Measurements from ENCODE around the gene VMO1. TPM values are rescaled to one million over a fixed set of nuclear protein-coding genes. Genes with fewer than 3 reads are reported as not detected.

Gene VMO1
- total RNA-seq, 1 donor from 2014 or later: 0.75 TPM

DNA sequence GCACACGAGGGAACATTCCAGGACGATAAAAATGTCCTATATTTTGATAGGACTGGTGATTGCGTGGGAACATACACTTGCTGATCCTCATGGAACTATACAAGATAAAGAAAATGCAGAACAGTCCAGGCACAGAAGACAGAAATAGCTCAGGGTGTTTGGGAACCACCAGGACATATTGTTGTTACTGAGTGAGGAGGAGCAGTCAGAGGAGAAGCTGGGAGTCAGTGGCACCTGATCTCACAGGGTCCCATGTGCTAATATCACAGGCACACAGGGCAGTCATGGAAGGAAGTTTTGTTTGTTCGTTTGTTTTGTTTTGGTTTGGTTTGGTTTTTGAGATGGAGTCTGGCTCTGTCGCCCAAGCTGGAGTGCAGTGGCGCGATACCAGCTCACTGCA lies 26.5 kb upstream of the VMO1 start:
- Histone ChIP-seq H3K36me3 (ENCODE audit: insufficient read depth, low read length) (peaks cover 5% of the 10 kb centered on the region), H3K27me3 (ENCODE audit: insufficient read depth, low read length) (no peaks in the 10 kb centered on the region), H3K4me3 (ENCODE audit: insufficient read depth, low read depth, low read length) (no peak overlapping the region), H3K4me1 (ENCODE audit: insufficient read depth, low read length) (peaks cover 7% of the 10 kb centered on the region), H2AFZ (ENCODE audit: low read depth, low read length) (no peak overlapping the region), H3K4me2 (ENCODE audit: low read length) (no peak overlapping the region), H3K27ac (ENCODE audit: low read depth, low read length) (no peak overlapping the region), H3K79me2 (ENCODE audit: insufficient read depth, low read length) (no peaks in the 10 kb centered on the region), H3K9ac (ENCODE audit: low read length) (no peak overlapping the region), H3K9me3 (ENCODE audit: insufficient read depth, low read depth, low read length) (no peaks in the 10 kb centered on the region), H4K20me1 (ENCODE audit: insufficient read depth, low read length) (peaks cover 25% of the 10 kb centered on the region)
- Mint-ChIP-seq H3K27ac (ENCODE audit: unreplicated experiment) (no peak overlapping the region), H3K36me3 (ENCODE audit: low read depth, unreplicated experiment) (peaks cover 29% of the 10 kb centered on the region), H3K9me3 (ENCODE audit: unreplicated experiment) (peaks cover 2% of the 10 kb centered on the region), H3K27me3 (ENCODE audit: low read depth, unreplicated experiment) (no peaks in the 10 kb centered on the region), H3K4me3 (ENCODE audit: unreplicated experiment) (no peak overlapping the region), H3K4me1 (ENCODE audit: low read depth, unreplicated experiment) (no peaks in the 10 kb centered on the region)
- DNase-seq (ENCODE audit: low read depth) (no peak), FAIRE-seq (no peak)
- TF ChIP-seq EZH2 (IDR thresholded peaks at IDR 0.05; ENCODE audit: insufficient read depth, low read length): no peak
- TF ChIP-seq, protein P1, sequence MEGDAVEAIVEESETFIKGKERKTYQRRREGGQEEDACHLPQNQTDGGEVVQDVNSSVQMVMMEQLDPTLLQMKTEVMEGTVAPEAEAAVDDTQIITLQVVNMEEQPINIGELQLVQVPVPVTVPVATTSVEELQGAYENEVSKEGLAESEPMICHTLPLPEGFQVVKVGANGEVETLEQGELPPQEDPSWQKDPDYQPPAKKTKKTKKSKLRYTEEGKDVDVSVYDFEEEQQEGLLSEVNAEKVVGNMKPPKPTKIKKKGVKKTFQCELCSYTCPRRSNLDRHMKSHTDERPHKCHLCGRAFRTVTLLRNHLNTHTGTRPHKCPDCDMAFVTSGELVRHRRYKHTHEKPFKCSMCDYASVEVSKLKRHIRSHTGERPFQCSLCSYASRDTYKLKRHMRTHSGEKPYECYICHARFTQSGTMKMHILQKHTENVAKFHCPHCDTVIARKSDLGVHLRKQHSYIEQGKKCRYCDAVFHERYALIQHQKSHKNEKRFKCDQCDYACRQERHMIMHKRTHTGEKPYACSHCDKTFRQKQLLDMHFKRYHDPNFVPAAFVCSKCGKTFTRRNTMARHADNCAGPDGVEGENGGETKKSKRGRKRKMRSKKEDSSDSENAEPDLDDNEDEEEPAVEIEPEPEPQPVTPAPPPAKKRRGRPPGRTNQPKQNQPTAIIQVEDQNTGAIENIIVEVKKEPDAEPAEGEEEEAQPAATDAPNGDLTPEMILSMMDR (IDR thresholded peaks at IDR 0.05; ENCODE audit: insufficient read depth, low read depth, low read length): no peak

DNA sequence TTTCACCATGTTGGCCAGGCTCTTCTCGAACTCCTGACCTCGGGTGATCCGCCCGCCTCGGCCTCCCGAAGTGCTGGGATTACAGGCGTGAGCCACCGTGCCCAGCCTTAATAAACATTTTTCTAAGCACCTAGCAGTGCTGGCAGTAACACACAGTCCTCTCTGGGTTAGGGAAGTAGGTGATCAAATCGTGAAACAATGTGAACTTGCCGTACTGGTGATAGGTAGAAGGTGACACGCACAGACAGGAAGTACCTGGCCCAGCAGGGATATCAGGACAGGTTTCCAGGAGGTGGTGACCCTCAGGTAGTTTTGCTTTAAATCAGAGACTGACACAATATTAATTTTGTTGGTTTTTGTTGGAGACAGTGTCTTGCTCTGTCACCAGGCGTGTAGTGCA lies 25.3 kb upstream of the VMO1 start:
- H3K4me1 ChIP-seq (ENCODE audit: insufficient read depth, low read length): peaks cover 8% of the 10 kb centered on the region
- Mint-ChIP-seq H3K27me3 (ENCODE audit: low read depth, unreplicated experiment) (no peaks in the 10 kb centered on the region), H3K9me3 (ENCODE audit: unreplicated experiment) (peaks cover 2% of the 10 kb centered on the region), H3K36me3 (ENCODE audit: low read depth, unreplicated experiment) (peaks cover 25% of the 10 kb centered on the region), H3K4me1 (ENCODE audit: low read depth, unreplicated experiment) (no peaks in the 10 kb centered on the region), H3K4me3 (ENCODE audit: unreplicated experiment) (no peak overlapping the region), H3K27ac (ENCODE audit: unreplicated experiment) (no peak overlapping the region)
- FAIRE-seq (no peak), DNase-seq (ENCODE audit: low read depth) (no peak)
- H4K20me1 ChIP-seq (ENCODE audit: insufficient read depth, low read length): peaks cover 27% of the 10 kb centered on the region
- H3K9me3 ChIP-seq (ENCODE audit: insufficient read depth, low read depth, low read length): no peaks in the 10 kb centered on the region
- no peak overlapping the region for H3K4me3 ChIP-seq (ENCODE audit: insufficient read depth, low read depth, low read length)
- no peak overlapping the region for H3K4me2 ChIP-seq (ENCODE audit: low read length)
- peaks cover 1% of the 10 kb centered on the region for H3K79me2 ChIP-seq (ENCODE audit: insufficient read depth, low read length)
- H3K27ac ChIP-seq (ENCODE audit: low read depth, low read length): no peak overlapping the region
- H3K36me3 ChIP-seq (ENCODE audit: insufficient read depth, low read length): peaks cover 5% of the 10 kb centered on the region
- no peak overlapping the region for H2AFZ ChIP-seq (ENCODE audit: low read depth, low read length)
- TF ChIP-seq, protein P1 (IDR thresholded peaks at IDR 0.05; ENCODE audit: insufficient read depth, low read depth, low read length): no peak
- H3K27me3 ChIP-seq (ENCODE audit: insufficient read depth, low read length): no peaks in the 10 kb centered on the region
- no peak overlapping the region for H3K9ac ChIP-seq (ENCODE audit: low read length)

DNA sequence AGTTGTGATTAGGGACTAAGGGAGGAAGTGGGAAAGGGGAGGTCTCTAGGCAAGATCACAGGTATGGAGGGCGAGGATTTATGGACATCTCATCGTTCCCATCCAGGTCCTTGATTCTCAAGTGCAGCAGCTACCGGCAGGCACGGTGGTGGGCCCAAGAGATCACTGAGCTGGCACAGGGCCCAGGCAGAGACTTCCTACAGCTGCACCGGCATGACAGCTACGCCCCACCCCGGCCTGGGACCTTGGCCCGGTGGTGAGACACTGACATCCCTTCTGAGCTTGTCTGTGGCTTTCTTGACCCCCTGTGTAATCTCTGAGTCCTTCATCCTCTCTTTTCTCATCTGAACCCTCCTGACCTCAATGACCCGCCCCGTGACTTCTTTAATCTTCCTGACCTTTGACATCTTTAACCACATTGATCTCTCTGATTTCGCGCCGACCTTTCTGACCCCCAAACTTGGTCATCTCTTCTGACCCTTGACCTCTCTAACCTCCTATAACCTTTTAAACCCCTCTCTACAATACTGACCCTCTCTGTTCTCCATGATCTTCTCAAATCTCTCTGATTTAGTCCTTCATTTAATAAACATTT lies 24.6 kb upstream of the VMO1 start:
- Histone ChIP-seq H3K9ac (ENCODE audit: low read length) (no peak overlapping the region), H3K36me3 (ENCODE audit: insufficient read depth, low read length) (peaks cover 5% of the 10 kb centered on the region), H3K27me3 (ENCODE audit: insufficient read depth, low read length) (no peaks in the 10 kb centered on the region), H3K79me2 (ENCODE audit: insufficient read depth, low read length) (peaks cover 5% of the 10 kb centered on the region), H3K4me1 (ENCODE audit: insufficient read depth, low read length) (peaks cover 10% of the 10 kb centered on the region), H4K20me1 (ENCODE audit: insufficient read depth, low read length) (peaks cover 27% of the 10 kb centered on the region), H3K27ac (ENCODE audit: low read depth, low read length) (no peak overlapping the region), H3K4me2 (ENCODE audit: low read length) (no peak overlapping the region), H3K4me3 (ENCODE audit: insufficient read depth, low read depth, low read length) (no peak overlapping the region), H2AFZ (ENCODE audit: low read depth, low read length) (no peak overlapping the region), H3K9me3 (ENCODE audit: insufficient read depth, low read depth, low read length) (no peaks in the 10 kb centered on the region)
- H3K4me1 Mint-ChIP-seq (ENCODE audit: low read depth, unreplicated experiment): peaks cover 3% of the 10 kb centered on the region
- no peak for FAIRE-seq
- no peak overlapping the region for H3K4me3 Mint-ChIP-seq (ENCODE audit: unreplicated experiment)
- no peak for DNase-seq (ENCODE audit: low read depth)
- H3K36me3 Mint-ChIP-seq (ENCODE audit: low read depth, unreplicated experiment): peaks cover 19% of the 10 kb centered on the region
- no peak overlapping the region for H3K27ac Mint-ChIP-seq (ENCODE audit: unreplicated experiment)
- TF ChIP-seq, protein P1 (IDR thresholded peaks at IDR 0.05; ENCODE audit: insufficient read depth, low read depth, low read length): no peak
- TF ChIP-seq EZH2 (IDR thresholded peaks at IDR 0.05; ENCODE audit: insufficient read depth, low read length): no peak
- H3K27me3 Mint-ChIP-seq (ENCODE audit: low read depth, unreplicated experiment): no peaks in the 10 kb centered on the region
- H3K9me3 Mint-ChIP-seq (ENCODE audit: unreplicated experiment): peaks cover 5% of the 10 kb centered on the region
